H1 (cell line): ENCODE results near the gene PELO. TPM values are rescaled to one million over a fixed set of nuclear protein-coding genes. Genes with fewer than 3 reads are reported as not detected.
A peak's percentile ranks its signal among the peaks of the same experiment; 100 is the strongest.

Experiments used
- CTCF ChIA-PET: fragments of 300-600 bp; sonication (Branson Sonifier 250); formaldehyde crosslinking; loops from one replicate; lab custom pipeline; 2021; ENCODE audit not compliant: partially characterized antibody; lab: Charles Lee
- POLR2A ChIA-PET: fragments of 300-600 bp; sonication (Branson Sonifier 250); formaldehyde crosslinking; loops from one replicate; lab custom pipeline; 2021; ENCODE audit warnings: inconsistent platforms; ENCODE audit not compliant: partially characterized antibody; lab: Charles Lee
- DNase-seq, 2 experiments: peaks; one replicate each; pipeline versions ENCODE4 v3.0.0 to v3.0.0-alpha.2; 2010 to 2022; ENCODE audit warnings: low spot score in 2 of 2, low read depth in 1 of 2, mixed read lengths in 1 of 2
- FAIRE-seq: peaks from 2 replicates; lab custom pipeline; 2011; peaks lifted over from hg19 to GRCh38; lab: Jason Lieb, UNC
- H2AFZ ChIP-seq: 2 replicates; pipeline ENCODE4 v1.8.1; 2012; ENCODE audit warnings: low read length, inconsistent platforms
- H2AK5ac ChIP-seq: 2 replicates; pipeline ENCODE4 v1.6.1; 2013; ENCODE audit warnings: low read depth, low read length
- H2BK120ac ChIP-seq: replicated peaks from 2 replicates; pipeline ENCODE3; 2013; ENCODE audit warnings: low read depth, low read length, inconsistent platforms
- H2BK12ac ChIP-seq: 2 replicates; pipeline ENCODE4 v1.6.1; 2013; ENCODE audit warnings: low read depth, low read length
- H2BK15ac ChIP-seq: 2 replicates; pipeline ENCODE4 v1.6.1; 2013; ENCODE audit warnings: low read length
- H2BK20ac ChIP-seq: 2 replicates; pipeline ENCODE4 v1.6.1; 2013; ENCODE audit warnings: low read length
- H2BK5ac ChIP-seq: 2 replicates; pipeline ENCODE4 v1.6.1; 2013; ENCODE audit warnings: low read depth, low read length
- H3K14ac ChIP-seq: 2 replicates; pipeline ENCODE4 v1.6.1; 2013; ENCODE audit warnings: inconsistent platforms; ENCODE audit not compliant: insufficient read length
- H3K18ac ChIP-seq: 2 replicates; pipeline ENCODE4 v1.6.1; 2013; ENCODE audit warnings: low read length; ENCODE audit errors: extremely low read depth
- H3K23ac ChIP-seq: 2 replicates; pipeline ENCODE4 v1.6.1; 2013; ENCODE audit warnings: inconsistent platforms; ENCODE audit not compliant: insufficient read length
- H3K23me2 ChIP-seq: 2 replicates; pipeline ENCODE4 v1.6.1; 2013; ENCODE audit warnings: low read depth, low read length
- H3K27ac ChIP-seq: 2 replicates; pipeline ENCODE4 v1.6.1; 2011; ENCODE audit warnings: low read depth, low read length, inconsistent platforms
- H3K27me3 ChIP-seq, 4 experiments: replicated peaks in 1 of 4; 1 replicate in 1 of 4; 2 replicates in 3 of 4; pipeline versions ENCODE4 v1.6.1 to v1.8.1; 2011 to 2013; ENCODE audit warnings: low read length in 3 of 4, mild to moderate bottlenecking in 3 of 4, inconsistent platforms in 2 of 4, mixed read lengths in 2 of 4, moderate library complexity in 1 of 4; ENCODE audit not compliant: control insufficient read depth in 3 of 4, insufficient read depth in 3 of 4; ENCODE audit errors: extremely low read depth in 1 of 4
- H3K36me3 ChIP-seq, 4 experiments: 2 replicates each; pipeline versions ENCODE4 v1.6.1 to v1.8.1; 2011 to 2013; ENCODE audit warnings: mild to moderate bottlenecking in 4 of 4, low read length in 3 of 4, moderate library complexity in 2 of 4, control low read depth in 1 of 4, inconsistent platforms in 1 of 4; ENCODE audit not compliant: insufficient read depth in 4 of 4, control insufficient read depth in 2 of 4
- H3K4ac ChIP-seq: replicated peaks from 2 replicates; pipeline ENCODE3; 2013; ENCODE audit warnings: low read length, low read depth, mixed read lengths, inconsistent platforms; ENCODE audit not compliant: insufficient read length
- H3K4me1 ChIP-seq, 4 experiments: replicated peaks in 1 of 4; 1 replicate in 1 of 4; 2 replicates in 3 of 4; pipeline versions ENCODE4 v1.6.1 to v1.8.1; 2011 to 2013; ENCODE audit warnings: low read length in 3 of 4, inconsistent platforms in 2 of 4, mixed read lengths in 1 of 4; ENCODE audit not compliant: insufficient read depth in 4 of 4, control insufficient read depth in 3 of 4
- H3K4me2 ChIP-seq, 2 experiments: 2 replicates each; pipeline versions ENCODE4 v1.6.1 to v1.8.1; 2011 to 2013; ENCODE audit warnings: low read depth in 2 of 2, low read length in 2 of 2, control low read depth in 1 of 2, inconsistent platforms in 1 of 2, mild to moderate bottlenecking in 1 of 2; ENCODE audit not compliant: insufficient read depth in 1 of 2
- H3K4me3 ChIP-seq, 4 experiments: fragments of 200-600, 300-600 bp in 1 of 4; sonication (generic), shearing (Covaris generic), sonication (Bioruptor Twin) in 1 of 4; 2 replicates each; pipeline versions ENCODE4 v1.5.1 to v1.8.1; 2011 to 2016; ENCODE audit warnings: low read length in 4 of 4, low read depth in 3 of 4, control low read depth in 2 of 4, inconsistent platforms in 2 of 4, mild to moderate bottlenecking in 2 of 4, mixed read lengths in 1 of 4, moderate library complexity in 1 of 4; ENCODE audit not compliant: insufficient read depth in 2 of 4; ENCODE audit errors: extremely low read depth in 1 of 4
- H3K56ac ChIP-seq: replicated peaks from 2 replicates; pipeline ENCODE3; 2013; ENCODE audit warnings: low read depth, mild to moderate bottlenecking, mixed read lengths, low read length, inconsistent platforms; ENCODE audit not compliant: insufficient read length
- H3K79me1 ChIP-seq: 2 replicates; pipeline ENCODE4 v1.6.1; 2013; ENCODE audit warnings: low read depth, low read length, control low read depth
- H3K79me2 ChIP-seq, 2 experiments: 2 replicates each; pipeline versions ENCODE4 v1.6.1 to v1.8.1; 2012 to 2013; ENCODE audit warnings: low read length in 2 of 2, mild to moderate bottlenecking in 2 of 2, inconsistent platforms in 1 of 2; ENCODE audit not compliant: insufficient read depth in 2 of 2, control insufficient read depth in 1 of 2
- H3K9ac ChIP-seq, 4 experiments: replicated peaks in 1 of 4; 1 replicate in 1 of 4; 2 replicates in 3 of 4; pipeline versions ENCODE4 v1.6.1 to v1.8.1; 2011 to 2013; ENCODE audit warnings: low read depth in 3 of 4, low read length in 3 of 4, control low read depth in 2 of 4, mild to moderate bottlenecking in 2 of 4, moderate library complexity in 2 of 4, inconsistent platforms in 1 of 4; ENCODE audit errors: extremely low read depth in 1 of 4
- H3K9me3 ChIP-seq, 2 experiments: 2 replicates each; pipeline versions ENCODE4 v1.6.1 to v1.8.1; 2012 to 2013; ENCODE audit warnings: mild to moderate bottlenecking in 2 of 2, moderate library complexity in 2 of 2, control low read depth in 1 of 2, inconsistent platforms in 1 of 2, low read depth in 1 of 2, low read length in 1 of 2, mixed read lengths in 1 of 2; ENCODE audit not compliant: insufficient read depth in 2 of 2
- H4K20me1 ChIP-seq, 2 experiments: replicated peaks in 1 of 2; 2 replicates each; pipeline versions ENCODE3 to v1.8.1; 2011 to 2013; ENCODE audit warnings: inconsistent platforms in 2 of 2, low read length in 2 of 2, mild to moderate bottlenecking in 1 of 2; ENCODE audit not compliant: insufficient read depth in 2 of 2, control insufficient read depth in 1 of 2
- H4K5ac ChIP-seq: 2 replicates; pipeline ENCODE4 v1.6.1; 2013; ENCODE audit warnings: low read length, low read depth, mixed read lengths, inconsistent platforms; ENCODE audit not compliant: insufficient read length
- H4K8ac ChIP-seq: 2 replicates; pipeline ENCODE4 v1.8.0; 2013; ENCODE audit warnings: mild to moderate bottlenecking, moderate library complexity, low read length, inconsistent platforms; ENCODE audit not compliant: insufficient read depth; ENCODE audit errors: extremely low read depth
- H4K91ac ChIP-seq: replicated peaks from 2 replicates; pipeline ENCODE3; 2013; ENCODE audit warnings: low read length, mixed read lengths, inconsistent platforms; ENCODE audit not compliant: insufficient read length
- BACH1 ChIP-seq: IDR thresholded peaks from 2 replicates; pipeline ENCODE4 v1.6.1; 2012; ENCODE audit warnings: low read length, improper control_type of control experiment
- BRCA1 ChIP-seq: IDR thresholded peaks from 2 replicates; pipeline ENCODE4 v1.6.1; 2012; ENCODE audit warnings: low read depth, low read length, improper control_type of control experiment
- CHD1 ChIP-seq: IDR thresholded peaks from 2 replicates; pipeline ENCODE4 v1.6.1; 2012; ENCODE audit warnings: low read depth, low read length, improper control_type of control experiment
- CHD2 ChIP-seq: IDR thresholded peaks from 2 replicates; pipeline ENCODE4 v1.6.1; 2012; ENCODE audit warnings: low read length, improper control_type of control experiment
- CREB1 ChIP-seq: IDR thresholded peaks from 2 replicates; pipeline ENCODE4 v1.6.1; 2012; ENCODE audit warnings: inconsistent platforms
- CTBP2 ChIP-seq: IDR thresholded peaks from 2 replicates; pipeline ENCODE4 v1.7.0; 2011; ENCODE audit warnings: borderline replicate concordance, mild to moderate bottlenecking, moderate library complexity, mixed read lengths, low read length; ENCODE audit not compliant: insufficient read depth, insufficient read length
- EGR1 ChIP-seq: IDR thresholded peaks from 2 replicates; pipeline ENCODE4 v1.6.1; 2011; ENCODE audit warnings: low read depth, low read length, borderline replicate concordance
- HDAC6 ChIP-seq: IDR thresholded peaks from one replicate; pipeline ENCODE4 v1.7.1; 2012; ENCODE audit warnings: low read depth, mild to moderate bottlenecking, inconsistent platforms, low read length, moderate library complexity
- KDM1A ChIP-seq: fragments of 200-600, 300-600 bp; sonication (generic); IDR thresholded peaks from 2 replicates; pipeline ENCODE4 v1.7.1; 2016; ENCODE audit warnings: mild to moderate bottlenecking, low read length, borderline replicate concordance
- PHF8 ChIP-seq: fragments of 200-600 bp; sonication (generic); conservative IDR thresholded peaks from 2 replicates; pipeline ENCODE4 v1.7.1; 2012; ENCODE audit warnings: low read depth, mild to moderate bottlenecking, inconsistent platforms, low read length, moderate library complexity
- SIN3A ChIP-seq, 2 experiments: IDR thresholded peaks in 1 of 2; conservative IDR thresholded peaks in 1 of 2; 2 replicates each; pipeline ENCODE4 v1.6.1; 2011 to 2012; ENCODE audit warnings: low read length in 2 of 2, improper control_type of control experiment in 1 of 2, low read depth in 1 of 2, mild to moderate bottlenecking in 1 of 2
- TAF1 ChIP-seq: IDR thresholded peaks from 2 replicates; pipeline ENCODE4 v1.6.1; 2011; ENCODE audit warnings: mild to moderate bottlenecking, low read depth, low read length
- TBP ChIP-seq: IDR thresholded peaks from 2 replicates; pipeline ENCODE4 v1.6.1; 2011; ENCODE audit warnings: low read depth, low read length, improper control_type of control experiment
- WGBS, 2 experiments: shearing (Covaris generic) in 1 of 2; methylation state at CpG; one replicate each; pipeline versions ENCODE4 v1.1.6 to v1.1.7; 2013 to 2015; ENCODE audit warnings: low lambda C conversion rate in 2 of 2, mixed read lengths in 2 of 2, inconsistent platforms in 1 of 2, low coverage in 1 of 2, missing lambda C conversion rate in 1 of 2; ENCODE audit not compliant: insufficient replicate concordance in 2 of 2, insufficient coverage in 1 of 2, insufficient read length in 1 of 2; ENCODE audit errors: extremely low coverage in 1 of 2, missing lambda C conversion rate in 1 of 2; 5-methylcytosine and 5-hydroxymethylcytosine counted together
- polyA plus RNA-seq, 7 experiments: library from polyadenylated mRNA; depleted of rRNA in 3 of 7; stranded (reverse) in 5 of 7; unstranded in 2 of 7; fragments of >200 nt in 5 of 7; fragments of 200-250 nt in 2 of 7; gene quantifications; 1 replicate in 5 of 7; 2 replicates in 1 of 7; 4 replicates in 1 of 7; pipeline versions ENCODE4 v1.2.1 to v1.2.3, GENCODE V29; 2011 to 2013; ENCODE audit warnings: missing spikeins in 2 of 7, mixed read lengths in 2 of 7
- total RNA-seq: library from RNA; stranded (reverse); fragmentation: NEBNext Ultra II Directional; extraction: Animal tissue kit (Norgen Biotek cat#: 25700); gene quantifications from 2 replicates; pipeline ENCODE4 v1.2.1, GENCODE V29; 2021

PELO gene
- total and polyA plus RNA-seq, 2 of the 8 experiments (the other 6 are each of a cell fraction or from before 2014, with no cell fraction given), result 10.8 to 18.5 TPM

GRCh38 chr5:52799983-52800393, 12.3 kb downstream of the PELO start:
- H2AK5ac ChIP-seq, result no peak overlapping the region; the same call in 1 of the 2 replicates
- H3K4me2 ChIP-seq, result peak overlapping the region; percentile 89 to 94
- H3K27me3 ChIP-seq, result no peaks in the 10 kb centered on the region
- no peak overlapping the region for H2BK120ac ChIP-seq
- peak overlapping the region; percentile 34 for H3K56ac ChIP-seq
- peak overlapping the region; percentile 79 for H4K5ac ChIP-seq
- H3K23ac ChIP-seq, result no peak overlapping the region
- H4K91ac ChIP-seq, result peak overlapping the region; percentile 63
- no peak for FAIRE-seq
- peak overlapping the region in 3 of 4 experiments; percentile 65 to 82 (median 71); a peak in 6 of 7 replicates for H3K9ac ChIP-seq
- DNase-seq, result peak; percentile 83 to 94
- peak overlapping the region; percentile 94 for H3K18ac ChIP-seq
- peak overlapping the region; percentile 88 for H3K27ac ChIP-seq
- H3K14ac ChIP-seq, result no peak overlapping the region
- H2BK15ac ChIP-seq, result peak overlapping the region; percentile 89; the same call in 1 of the 2 replicates
- peaks cover 21% of the 10 kb centered on the region for H3K23me2 ChIP-seq
- peaks cover 0 to 48% of the 10 kb centered on the region in 2 experiments; a peak in 3 of 4 replicates for H3K79me2 ChIP-seq
- peak overlapping the region; percentile 82 for H3K4ac ChIP-seq
- peak overlapping the region; percentile 90; the same call in 1 of the 2 replicates for H4K8ac ChIP-seq
- H3K79me1 ChIP-seq, result peaks cover 3% of the 10 kb centered on the region
- no peak overlapping the region for H2BK20ac ChIP-seq
- peak overlapping the region; percentile 81 to 93 (median 86) for H3K4me3 ChIP-seq
- H3K9me3 ChIP-seq, result no peaks in the 10 kb centered on the region
- peak overlapping the region; percentile 37; the same call in 1 of the 2 replicates for H2AFZ ChIP-seq
- peaks cover 4 to 8% of the 10 kb centered on the region in 2 experiments for H4K20me1 ChIP-seq
- ChIA-PET CTCF (interaction anchor here (1.2 to 3.8 kb wide), 4 partner anchors 11 to 115 kb away, joined by 3 to 39 read pairs (median 4); partner anchors contain the start of genes ITGA1 and PELO), POLR2A (interaction anchor here (0.6 to 3.7 kb wide), 13 partner anchors 10 to 1572 kb away, joined by 3 to 29 read pairs (median 3); partner anchors contain the start of genes ITGA1 and PELO)
- peaks cover 5 to 11% (median 9%) of the 10 kb centered on the region in 4 experiments; a peak in 5 of 7 replicates for H3K4me1 ChIP-seq
- 1% methylated on average over 31 of the region's 34 CpGs; no CpG with 5 or more reads in 1 of the 2 experiments for WGBS, 2 experiments
- peak overlapping the region; percentile 98 for H2BK5ac ChIP-seq
- H2BK12ac ChIP-seq, result peak overlapping the region; percentile 93; the same call in 1 of the 2 replicates
- H3K36me3 ChIP-seq, result peaks cover 0 to 14% (median 3%) of the 10 kb centered on the region in 4 experiments; a peak in 2 of 8 replicates
- TF ChIP-seq CREB1 (peak; percentile 51; the same call in 1 of the 2 replicates), TBP (peak; percentile 48; the same call in 1 of the 2 replicates), BRCA1 (no peak), KDM1A (no peak), PHF8 (peak; percentile 66), SIN3A (conservative IDR thresholded peaks at IDR 0.05 in 1 of 2, IDR thresholded peaks at IDR 0.05 in 1 of 2; ENCODE audit: low read depth in 1 of 2, low read length in 2 of 2) (0 out of 4 replicates have a peak, but pooled peaks of 1 of the 2 experiments have one; percentile 23), HDAC6 (no peak), BACH1 (no peak), CTBP2 (no peak), EGR1 (no peak), TAF1 (peak; percentile 73; the same call in 1 of the 2 replicates), CHD2 (no peak), CHD1 (no peak)
